K562 (cell line): ENCODE data around the gene POTEH. TPM values are rescaled to one million over a fixed set of nuclear protein-coding genes. Genes with fewer than 3 reads are reported as not detected.
"Not testable (repeated sequence)": the region's sequence is repeated elsewhere in the genome, so short reads cannot be mapped to it uniquely, and the experiment has no call there.

ENCODE experiments used
- ATAC-seq: fragments of 200-7000 bp; cut with Tn5 transposase; 3 replicates; pipeline ENCODE4 v1.9.1; 2020; ENCODE audit warnings: moderate library complexity
- BruUV-seq: library from RNA; stranded (reverse); fragments of 400-500 nt; replicated peaks from 2 replicates; lab custom pipeline; 2021; lab: Mats Ljungman, UMichigan
- CTCF ChIA-PET: fragments of 300-600 bp; formaldehyde crosslinking; extraction: SDS; loops from one replicate; lab custom pipeline; 2021; ENCODE audit warnings: low intra/inter-chr PET ratio; lab: Yijun Ruan, JAX
- POLR2A ChIA-PET: fragments of 300-600, 350-650 bp; sonication (Branson Sonifier 250); formaldehyde crosslinking; extraction: SDS; loops from one replicate; lab custom pipeline; 2021; ENCODE audit warnings: antibody characterized with exemption, inconsistent platforms; lab: Yijun Ruan, JAX
- DNase-seq, 4 experiments: peaks; one replicate each; pipeline versions ENCODE4 v3.0.0 to v3.0.0-alpha.2; 2011 to 2018; ENCODE audit warnings: low spot score in 3 of 4, mixed read lengths in 3 of 4; ENCODE audit errors: extremely low read depth in 1 of 4
- FAIRE-seq: peaks from 2 replicates; lab custom pipeline; 2011; peaks lifted over from hg19 to GRCh38; lab: Jason Lieb, UNC
- H2AFZ ChIP-seq: 2 replicates; pipeline ENCODE4 v1.6.0; 2011; ENCODE audit warnings: low read depth, low read length, control low read depth, inconsistent platforms
- H3K27ac ChIP-seq: fragments of 200-600 bp; 3 replicates; pipeline ENCODE4 v1.8.0; 2011; ENCODE audit warnings: low read depth, mild to moderate bottlenecking, control low read depth, inconsistent platforms, low read length, moderate library complexity, mixed read lengths; ENCODE audit errors: extremely low read depth
- H3K27me3 ChIP-seq, 2 experiments: fragments of 300-600 bp in 1 of 2; 2 replicates in 1 of 2; 3 replicates in 1 of 2; pipeline versions ENCODE4 v1.6.0 to v1.8.0; 2011; ENCODE audit warnings: inconsistent platforms in 2 of 2, low read length in 2 of 2, mild to moderate bottlenecking in 1 of 2, mixed read lengths in 1 of 2, moderate library complexity in 1 of 2; ENCODE audit not compliant: control insufficient read depth in 2 of 2, insufficient read depth in 2 of 2
- H3K36me3 ChIP-seq: fragments of 300-600 bp; 3 replicates; pipeline ENCODE4 v1.8.0; 2011; ENCODE audit warnings: mild to moderate bottlenecking, low read length, inconsistent platforms; ENCODE audit not compliant: control insufficient read depth, insufficient read depth
- H3K4me1 ChIP-seq, 2 experiments: fragments of 200-600 bp in 1 of 2; replicated peaks in 1 of 2; 2 replicates in 1 of 2; 3 replicates in 1 of 2; pipeline versions ENCODE4 v1.5.1 to v1.8.0; 2011; ENCODE audit warnings: inconsistent platforms in 2 of 2, low read length in 2 of 2, mild to moderate bottlenecking in 1 of 2, mixed read lengths in 1 of 2, moderate library complexity in 1 of 2; ENCODE audit not compliant: control insufficient read depth in 2 of 2, insufficient read depth in 2 of 2
- H3K4me2 ChIP-seq: 2 replicates; pipeline ENCODE4 v1.6.1; 2011; ENCODE audit warnings: low read length, control low read depth, inconsistent platforms, mixed read lengths; ENCODE audit not compliant: insufficient read depth
- H3K4me3 ChIP-seq: fragments of 200-600 bp; sonication (generic), shearing (Covaris generic); 2 replicates; pipeline ENCODE4 v1.5.1; 2016; ENCODE audit warnings: control low read depth, inconsistent platforms
- H3K79me2 ChIP-seq: fragments of 200-600 bp; 3 replicates; pipeline ENCODE4 v1.8.0; 2011; ENCODE audit warnings: low read length, inconsistent platforms; ENCODE audit not compliant: control insufficient read depth, insufficient read depth
- H3K9ac ChIP-seq, 2 experiments: 2 replicates each; pipeline versions ENCODE4 v1.6.0 to v1.6.1; 2011; ENCODE audit warnings: low read depth in 2 of 2, low read length in 2 of 2, control low read depth in 1 of 2, inconsistent platforms in 1 of 2, mild to moderate bottlenecking in 1 of 2, mixed read lengths in 1 of 2; ENCODE audit not compliant: insufficient read depth in 1 of 2
- H3K9me1 ChIP-seq: one replicate; pipeline ENCODE4 v1.6.0; 2011; ENCODE audit warnings: inconsistent platforms, mild to moderate bottlenecking, low read length, moderate library complexity; ENCODE audit not compliant: control insufficient read depth, insufficient read depth
- H3K9me3 ChIP-seq: replicated peaks from 2 replicates; pipeline ENCODE4 v1.5.1; 2011; ENCODE audit warnings: low read depth, low read length, inconsistent platforms; ENCODE audit not compliant: control insufficient read depth, insufficient read depth
- H4K20me1 ChIP-seq: replicated peaks from 2 replicates; pipeline ENCODE4 v1.6.1; 2011; ENCODE audit warnings: low read length, inconsistent platforms, mixed read lengths; ENCODE audit not compliant: control insufficient read depth, insufficient read depth
- WGBS: fragments of 100-300 bp; shearing (Covaris generic); methylation state at CpG from one replicate; pipeline ENCODE4 v1.1.6; 2016; ENCODE audit warnings: low coverage, mixed read lengths; ENCODE audit not compliant: insufficient coverage; ENCODE audit errors: missing lambda C conversion rate; 5-methylcytosine and 5-hydroxymethylcytosine counted together
- in situ Hi-C: fragments of 300-500 bp; cut with MboI; formaldehyde crosslinking; loops from 4 replicates; pipeline ENCODE4 v1.15.0; 2018; ENCODE audit warnings: inconsistent platforms, mixed read lengths
- intact Hi-C: fragments of 100-400 bp; cut with micrococcal nuclease; formaldehyde crosslinking; loops from 2 replicates; pipeline ENCODE4 v1.14.2; 2022
- polyA plus RNA-seq, 8 experiments: library from polyadenylated mRNA; depleted of rRNA in 4 of 8; stranded (reverse) in 5 of 8; unstranded in 3 of 8; fragments of >200 nt; fragmentation: Nextera tagmentation in 2 of 8; fragmentation: Illumina TruSeq in 1 of 8; extraction: Ambion mirVana in 2 of 8; extraction: Trizol in 1 of 8; gene quantifications; 2 replicates each; pipeline versions ENCODE4 v1.2.1 to v1.2.3, GENCODE V29; 2011 to 2014; ENCODE audit warnings: inconsistent platforms in 1 of 8, missing spikeins in 1 of 8
- total RNA-seq, 7 experiments: library from RNA; depleted of rRNA in 6 of 7; stranded (reverse); fragments of >200 nt in 6 of 7; fragmentation: Illumina TruSeq in 2 of 7; extraction: Trizol in 2 of 7; gene quantifications; 2 replicates each; pipeline versions ENCODE4 v1.2.1 to v1.2.3, GENCODE V29; 2011 to 2021; ENCODE audit warnings: low replicate concordance in 1 of 7

The POTEH gene
- total and polyA plus RNA-seq, 9 of the 15 experiments (the other 6 are each of a cell fraction or from before 2014, with no cell fraction given) = not detected

DNA sequence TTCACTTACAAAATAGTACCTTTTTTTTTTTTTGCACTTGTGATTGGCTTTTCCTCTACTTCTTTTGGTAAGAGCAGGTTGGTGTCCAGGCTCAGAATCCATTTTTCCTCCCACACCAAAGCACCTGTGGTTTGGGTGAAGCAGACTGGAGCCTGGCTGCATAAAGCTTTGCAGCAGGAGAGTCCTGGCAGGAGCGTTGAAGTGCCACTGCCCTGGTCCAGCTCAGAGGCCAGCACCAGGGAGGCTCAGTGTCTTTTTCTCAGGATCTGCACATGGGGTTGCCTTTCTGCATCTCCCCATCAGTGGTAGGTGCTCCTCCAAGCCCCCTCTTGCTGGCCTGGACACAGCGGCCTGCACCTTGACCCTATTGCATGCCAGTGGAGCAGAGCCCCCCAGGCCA, 1.7 kb upstream of the POTEH start:
- H3K9me3 ChIP-seq, CTCF ChIA-PET, POLR2A ChIA-PET, H3K27me3 ChIP-seq, H3K27ac ChIP-seq, in situ Hi-C loops, ATAC-seq, H3K36me3 ChIP-seq, BruUV-seq, H3K4me1 ChIP-seq, H3K9ac ChIP-seq, H3K79me2 ChIP-seq, intact Hi-C loops, DNase-seq, H3K4me3 ChIP-seq, H4K20me1 ChIP-seq, H3K9me1 ChIP-seq, FAIRE-seq, H2AFZ ChIP-seq, H3K4me2 ChIP-seq: not testable (repeated sequence)
- WGBS = 0% methylated on average over 1 of the region's 2 CpGs

DNA sequence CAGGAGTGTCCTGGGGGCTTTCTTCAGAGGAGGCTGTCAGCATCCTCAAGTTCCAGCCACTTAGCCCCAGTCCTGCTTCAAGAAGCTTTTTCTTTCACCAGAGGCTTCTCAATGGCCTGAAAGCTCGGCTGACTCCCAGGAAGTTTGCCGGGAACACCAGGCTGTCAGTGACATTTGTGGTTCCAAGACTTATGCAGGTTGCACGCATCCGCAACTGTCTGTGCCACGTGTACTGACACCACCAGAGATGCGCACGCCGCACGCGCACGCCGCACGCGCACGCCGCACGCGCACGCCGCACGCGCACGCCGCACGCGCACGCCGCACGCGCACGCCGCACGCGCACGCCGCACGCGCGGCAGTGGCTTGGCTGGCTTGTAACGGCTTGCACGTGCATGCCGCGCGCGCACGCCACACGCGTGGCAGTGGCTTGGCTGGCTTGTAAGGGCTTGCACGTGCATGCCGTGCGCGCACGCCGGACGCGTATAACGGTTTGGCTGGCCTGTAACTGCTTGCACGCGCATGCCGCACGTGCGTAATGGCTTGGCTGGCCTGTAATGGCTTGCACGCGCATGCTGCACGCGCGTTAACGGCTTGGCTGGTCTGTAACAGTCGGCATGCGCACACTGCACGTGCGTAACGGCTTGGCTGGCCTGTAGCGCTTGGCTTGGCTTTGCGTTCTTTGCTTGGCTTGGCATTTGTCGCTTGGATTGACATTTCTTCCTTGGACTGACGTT, 646 bp upstream of the POTEH start:
- intact Hi-C loops, H3K9me3 ChIP-seq, CTCF ChIA-PET, H3K27me3 ChIP-seq, BruUV-seq, H3K27ac ChIP-seq, H3K36me3 ChIP-seq, H3K9ac ChIP-seq, H3K79me2 ChIP-seq, H3K4me1 ChIP-seq, H3K4me2 ChIP-seq, H3K9me1 ChIP-seq, FAIRE-seq, in situ Hi-C loops, ATAC-seq, H3K4me3 ChIP-seq, H2AFZ ChIP-seq, H4K20me1 ChIP-seq, POLR2A ChIA-PET: not testable (repeated sequence)
- 42% methylated on average over 42 of the region's 77 CpGs for WGBS
- peak in 1 of 4 experiments; percentile 2 for DNase-seq

DNA sequence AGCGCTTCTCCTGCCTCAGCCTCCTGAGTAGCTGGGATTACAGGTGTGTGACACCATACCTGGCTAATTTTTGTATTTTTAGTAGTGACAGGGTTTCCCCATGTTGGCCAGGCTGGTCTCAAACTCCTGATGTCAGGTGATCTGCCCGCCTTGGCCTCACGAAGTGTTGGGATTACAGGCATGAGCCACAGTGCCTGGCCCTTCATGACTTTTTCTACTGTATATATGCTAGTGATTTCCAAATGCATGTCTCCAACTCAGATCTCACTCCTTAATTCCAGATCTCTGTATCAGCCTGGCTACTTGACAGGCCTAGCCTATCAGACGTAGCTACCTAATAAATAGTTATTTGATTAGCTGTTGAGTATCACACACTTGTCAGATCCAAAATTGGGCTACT, 23.8 kb downstream of the POTEH start:
- CTCF ChIA-PET, POLR2A ChIA-PET, H3K36me3 ChIP-seq, H3K9me3 ChIP-seq, H2AFZ ChIP-seq, H3K27me3 ChIP-seq, H3K79me2 ChIP-seq, H4K20me1 ChIP-seq, in situ Hi-C loops, H3K27ac ChIP-seq, H3K4me2 ChIP-seq, intact Hi-C loops, BruUV-seq, H3K9ac ChIP-seq, H3K4me1 ChIP-seq, DNase-seq, H3K9me1 ChIP-seq, H3K4me3 ChIP-seq, FAIRE-seq: not testable (repeated sequence)
- WGBS = 0% methylated on average over 2 of the region's 4 CpGs
- peak; percentile 38; the same call in 1 of the 3 replicates for ATAC-seq

DNA sequence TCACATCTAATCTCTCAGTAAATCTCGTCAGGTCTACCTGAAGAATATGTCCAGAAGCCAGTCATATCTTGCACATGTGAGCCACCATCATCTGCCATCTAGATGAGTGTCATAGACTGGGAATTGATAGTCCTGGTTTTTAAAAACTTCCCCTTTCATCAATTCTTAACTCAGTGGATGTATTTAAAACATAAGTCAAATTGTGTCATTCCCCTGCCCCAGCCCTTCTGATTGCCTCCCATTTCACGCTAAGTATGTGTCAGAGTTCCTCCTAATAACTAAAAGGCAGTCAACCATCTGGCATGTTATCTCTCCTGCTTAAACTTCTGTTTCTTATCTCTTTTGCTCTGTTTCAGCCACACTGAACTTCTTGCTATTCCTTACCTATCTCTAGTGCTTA, 24.3 kb downstream of the POTEH start:
- CTCF ChIA-PET, in situ Hi-C loops, BruUV-seq, H3K9me1 ChIP-seq, FAIRE-seq, POLR2A ChIA-PET, H3K79me2 ChIP-seq, H3K27me3 ChIP-seq, intact Hi-C loops, H4K20me1 ChIP-seq, H3K4me2 ChIP-seq, H3K9me3 ChIP-seq, DNase-seq, H2AFZ ChIP-seq, H3K27ac ChIP-seq, H3K9ac ChIP-seq, H3K36me3 ChIP-seq, ATAC-seq, H3K4me3 ChIP-seq, H3K4me1 ChIP-seq: not testable (repeated sequence)
- 0% methylated on average over 1 of the region's 2 CpGs for WGBS
